ENCODE results near the gene RIC3.

Gene RIC3

DNA sequence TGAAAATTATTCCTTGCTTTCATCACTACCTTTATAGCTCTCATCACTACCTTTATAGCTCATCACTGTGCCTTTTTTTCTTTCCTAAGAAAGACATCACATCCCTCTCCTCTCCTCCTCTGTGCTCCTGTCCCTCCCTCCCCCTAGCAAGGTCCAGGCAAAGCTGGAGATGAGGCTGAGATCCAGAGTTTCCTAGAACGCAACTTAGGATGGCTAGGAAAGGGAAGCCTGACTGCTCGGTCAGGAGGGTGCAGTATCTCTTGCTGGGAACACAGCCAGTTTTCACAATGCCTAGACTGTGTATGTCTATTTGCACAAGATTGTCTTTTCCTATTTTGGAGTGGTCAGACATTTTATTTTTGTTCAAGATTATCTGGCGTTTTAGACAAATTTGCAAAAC lies 63.2 kb downstream of the RIC3 start:
- no peak for DNase-seq (ENCODE audit: low read depth in 2 of 2, low spot score in 1 of 2)

DNA sequence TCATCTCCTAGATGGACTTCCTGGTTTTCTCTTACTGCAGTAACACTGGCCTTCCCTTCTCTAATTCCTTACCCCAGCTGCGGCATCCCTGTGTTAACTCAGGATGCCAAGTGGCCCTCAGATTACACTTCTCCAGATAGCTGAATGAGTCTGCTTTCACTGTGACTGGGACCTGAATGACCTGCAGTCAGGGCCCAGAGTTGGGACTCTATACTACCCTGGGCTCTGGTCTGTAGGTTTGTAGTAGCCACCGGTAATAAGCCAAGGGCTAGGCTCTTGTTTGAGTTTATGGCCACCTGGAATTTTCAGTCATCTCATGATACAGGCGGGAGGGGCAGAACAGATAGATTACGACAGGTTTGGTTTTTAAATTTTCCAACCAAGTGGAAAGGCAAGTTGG lies 63.7 kb downstream of the RIC3 start:
- DNase-seq (ENCODE audit: low read depth in 2 of 2, low spot score in 1 of 2) = no peak

DNA sequence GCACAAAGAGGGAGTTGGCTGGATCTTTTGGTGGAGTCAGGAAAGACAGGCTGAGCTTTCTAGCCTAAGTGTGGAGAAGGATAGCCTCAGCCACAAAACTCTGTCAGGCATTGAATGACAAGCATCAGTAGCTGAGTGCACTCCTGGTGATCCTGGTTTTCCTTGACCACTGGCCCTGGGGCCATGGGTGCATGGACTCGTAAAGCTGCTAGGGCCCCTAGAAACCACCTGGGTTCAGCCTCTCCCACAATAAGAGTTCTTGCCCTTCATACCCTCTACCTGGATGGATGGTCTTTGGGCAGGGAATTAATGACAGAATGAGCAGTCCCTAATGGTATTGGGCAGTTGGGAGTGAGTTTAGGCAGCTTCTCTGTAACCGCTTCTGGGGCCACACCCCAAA lies 64.9 kb downstream of the RIC3 start:
- DNase-seq (ENCODE audit: low read depth in 2 of 2, low spot score in 1 of 2) = no peak

DNA sequence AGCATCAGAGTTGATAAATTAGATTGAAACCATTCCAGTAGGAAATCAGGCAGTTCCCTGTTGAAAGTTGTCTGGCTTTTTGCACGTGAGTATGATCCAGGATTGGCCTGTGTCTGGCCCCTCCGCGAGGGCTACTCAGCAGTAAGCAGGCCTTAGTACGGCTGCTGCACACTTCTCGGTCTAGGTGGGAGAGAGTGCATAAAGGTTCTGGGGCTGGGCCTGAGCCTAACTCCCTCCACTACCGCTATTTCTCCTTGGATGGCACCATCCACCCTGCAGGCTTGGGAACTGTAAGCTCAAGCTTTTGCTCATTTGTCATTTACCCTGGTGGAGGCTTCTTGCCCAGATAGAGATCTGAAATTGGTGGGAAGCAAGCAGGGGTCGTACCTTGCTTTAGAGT lies 65.9 kb downstream of the RIC3 start:
- DNase-seq (ENCODE audit: low read depth in 2 of 2, low spot score in 1 of 2) = no peak

DNA sequence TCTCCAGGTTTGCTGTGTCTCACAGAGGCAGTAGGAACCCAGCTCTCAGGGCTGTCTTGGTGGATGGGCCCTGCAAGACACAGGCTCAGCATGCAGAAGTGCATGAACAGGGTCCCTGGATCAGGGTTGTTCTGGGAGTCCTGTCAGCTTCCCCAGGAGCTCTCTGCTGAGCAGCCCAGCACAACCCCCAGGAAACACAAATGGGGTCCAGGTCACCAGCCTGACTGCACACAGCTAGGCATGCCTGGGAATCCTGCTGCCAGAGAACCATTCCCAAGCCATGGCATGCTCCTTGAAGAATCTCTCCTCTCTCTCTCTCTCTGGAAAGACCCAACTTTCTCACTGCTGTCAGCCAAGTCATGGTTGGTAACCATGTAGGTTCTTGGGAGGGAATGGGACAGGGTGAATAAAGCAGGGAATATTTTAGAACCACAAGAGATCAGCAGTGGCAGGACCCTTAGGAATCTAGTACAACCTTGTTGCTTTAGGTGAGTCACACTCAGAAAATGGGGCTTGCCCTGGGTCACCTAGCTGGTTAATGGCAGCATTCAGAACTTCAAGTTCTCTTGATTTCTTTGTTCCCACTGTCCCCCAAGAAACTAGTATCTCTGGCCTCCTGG lies 66.4 kb downstream of the RIC3 start:
- DNase-seq (ENCODE audit: low read depth in 2 of 2, low spot score in 1 of 2) = no peak

DNA sequence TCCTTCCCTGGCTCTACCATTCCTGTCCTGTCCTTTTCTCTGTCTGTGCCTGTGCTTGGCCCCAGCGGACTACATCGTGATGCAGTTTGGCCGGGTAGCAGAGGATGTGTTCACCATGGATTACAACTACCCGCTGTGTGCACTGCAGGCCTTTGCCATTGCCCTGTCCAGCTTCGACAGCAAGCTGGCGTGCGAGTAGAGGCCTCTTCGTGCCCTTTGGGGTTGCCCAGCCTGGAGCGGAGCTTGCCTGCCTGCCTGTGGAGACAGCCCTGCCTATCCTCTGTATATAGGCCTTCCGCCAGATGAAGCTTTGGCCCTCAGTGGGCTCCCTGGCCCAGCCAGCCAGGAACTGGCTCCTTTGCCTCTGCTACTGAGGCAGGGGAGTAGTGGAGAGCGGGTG lies 67.4 kb downstream of the RIC3 start:
- no peak for DNase-seq (ENCODE audit: low read depth in 2 of 2, low spot score in 1 of 2)

DNA sequence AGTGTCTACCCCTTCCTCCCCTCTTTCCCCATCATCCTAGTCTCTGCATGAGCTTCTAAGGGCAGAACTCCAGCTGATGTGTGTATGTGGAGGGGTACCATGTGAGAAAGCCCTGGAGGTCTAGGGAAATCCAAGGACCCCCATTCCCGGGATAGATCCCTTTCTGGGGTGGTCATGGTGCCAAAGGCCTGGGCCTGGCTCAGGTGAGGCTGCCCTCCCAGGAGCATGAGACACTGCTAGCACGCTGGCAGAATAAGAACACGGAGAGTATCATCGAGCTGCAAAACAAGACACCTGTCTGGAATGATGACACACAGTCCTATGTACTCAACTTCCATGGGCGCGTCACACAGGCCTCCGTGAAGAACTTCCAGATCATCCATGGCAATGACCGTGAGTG lies 68.2 kb downstream of the RIC3 start:
- DNase-seq (ENCODE audit: low read depth in 2 of 2, low spot score in 1 of 2) = no peak

DNA sequence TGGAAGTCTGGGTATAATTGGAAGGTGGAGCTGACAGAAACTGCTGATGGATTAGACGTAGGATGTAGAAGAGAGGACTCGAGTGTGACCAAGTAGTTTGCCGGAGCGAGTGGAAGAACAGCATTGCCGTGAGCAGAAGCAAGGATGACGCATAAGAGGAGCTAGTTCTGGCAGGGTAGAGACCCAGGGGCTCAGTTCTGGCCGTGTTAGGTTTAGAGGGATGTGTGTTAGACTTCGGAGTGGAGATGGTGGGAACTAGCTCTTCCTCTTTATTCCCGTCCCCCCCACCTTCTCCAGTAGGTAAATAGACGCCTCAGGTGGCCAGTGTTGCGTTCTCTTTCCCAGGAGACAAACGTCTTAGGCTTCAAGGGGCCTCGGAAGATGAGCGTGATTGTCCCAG lies 68.7 kb downstream of the RIC3 start:
- no peak for DNase-seq (ENCODE audit: low read depth in 2 of 2, low spot score in 1 of 2)

DNA sequence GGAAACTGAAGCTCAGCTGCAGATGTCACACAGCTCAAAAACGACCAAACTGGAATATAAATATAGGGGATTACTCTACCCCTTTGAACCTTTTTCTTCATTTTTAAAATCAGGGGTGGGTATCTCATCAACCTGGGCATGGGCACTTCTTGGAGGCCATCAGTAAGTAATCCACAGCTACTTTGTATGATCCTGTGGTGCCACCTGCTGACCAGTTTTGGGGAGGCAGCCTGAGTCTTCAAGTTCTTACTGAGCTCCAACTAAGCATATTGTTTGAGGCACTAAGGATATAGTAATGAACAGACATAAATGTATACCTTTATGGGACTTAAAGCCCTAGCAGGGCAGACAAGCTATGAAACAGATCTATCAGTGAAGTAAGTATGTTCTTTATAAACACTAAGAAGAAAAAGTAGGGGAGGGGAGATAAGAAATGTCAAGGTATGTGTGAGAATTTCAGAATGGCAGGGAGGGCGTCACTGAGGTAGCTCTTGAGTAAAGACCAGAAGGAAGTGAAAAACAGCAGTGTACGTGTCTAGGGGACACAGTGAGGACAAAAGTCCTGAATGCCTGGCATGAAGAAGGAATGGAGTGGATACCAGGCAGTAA lies 69.4 kb downstream of the RIC3 start:
- DNase-seq (ENCODE audit: low read depth in 2 of 2, low spot score in 1 of 2) = peak; percentile 19 to 47

DNA sequence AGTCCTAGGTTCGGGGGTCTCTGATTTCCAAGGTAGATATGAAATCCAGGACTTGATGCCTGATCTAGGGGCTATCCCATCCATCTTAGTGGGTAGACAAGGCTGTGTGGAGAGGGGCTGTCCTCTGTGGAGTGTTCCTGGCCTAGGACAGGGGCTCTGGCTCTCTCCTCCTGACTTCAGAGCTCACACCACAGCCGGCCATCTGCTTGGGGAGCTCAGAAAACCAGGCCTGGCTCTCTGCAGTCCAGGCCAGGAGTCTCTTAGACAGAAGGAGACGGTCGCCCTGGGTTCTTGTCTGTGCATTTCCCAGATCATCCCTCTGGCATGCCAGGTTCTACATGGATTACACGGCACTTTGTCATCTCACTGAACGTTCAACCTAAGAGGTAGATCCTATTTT lies 69.9 kb downstream of the RIC3 start:
- DNase-seq (ENCODE audit: low read depth in 2 of 2, low spot score in 1 of 2) = no peak

DNA sequence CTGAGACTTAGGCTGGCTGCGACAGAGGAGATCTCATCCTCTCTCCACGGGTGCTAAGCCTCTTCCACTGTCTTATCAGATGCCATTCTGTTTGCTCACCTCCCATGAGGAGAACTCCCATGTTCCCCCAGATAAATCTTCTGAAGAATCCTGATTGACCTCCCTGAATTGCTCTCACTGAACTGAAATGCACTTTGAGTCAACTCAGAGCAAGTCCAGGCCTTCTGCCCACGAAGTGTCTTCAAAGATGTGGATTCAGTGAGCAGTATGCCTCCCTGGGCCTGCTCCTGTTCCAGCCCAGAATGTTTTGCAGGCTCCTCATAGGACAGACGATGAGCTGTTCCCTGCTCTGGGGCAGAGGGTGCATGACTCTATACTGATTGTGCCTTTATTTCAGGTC lies 70.5 kb downstream of the RIC3 start:
- no peak for DNase-seq (ENCODE audit: low read depth in 2 of 2, low spot score in 1 of 2)

DNA sequence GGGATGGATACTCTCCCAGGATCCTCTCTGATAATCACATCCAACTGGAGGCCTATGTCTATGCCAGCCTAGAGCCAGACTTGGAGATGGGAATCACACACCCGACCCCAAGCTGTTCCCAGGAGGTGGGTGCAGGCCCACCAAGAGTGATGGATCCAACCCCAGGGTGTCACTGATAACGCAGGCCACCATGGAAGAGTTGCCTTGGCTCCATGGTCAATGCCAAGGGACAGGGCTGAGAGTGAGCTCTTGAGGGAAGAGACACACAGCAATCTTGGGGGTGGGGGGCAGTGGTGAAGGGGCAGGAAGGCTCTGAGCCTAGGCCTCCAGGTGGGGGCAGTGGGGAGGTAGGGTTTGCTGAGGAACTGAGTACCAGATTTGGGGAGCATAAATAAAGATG lies 70.9 kb downstream of the RIC3 start:
- DNase-seq (ENCODE audit: low read depth in 2 of 2, low spot score in 1 of 2) = no peak

DNA sequence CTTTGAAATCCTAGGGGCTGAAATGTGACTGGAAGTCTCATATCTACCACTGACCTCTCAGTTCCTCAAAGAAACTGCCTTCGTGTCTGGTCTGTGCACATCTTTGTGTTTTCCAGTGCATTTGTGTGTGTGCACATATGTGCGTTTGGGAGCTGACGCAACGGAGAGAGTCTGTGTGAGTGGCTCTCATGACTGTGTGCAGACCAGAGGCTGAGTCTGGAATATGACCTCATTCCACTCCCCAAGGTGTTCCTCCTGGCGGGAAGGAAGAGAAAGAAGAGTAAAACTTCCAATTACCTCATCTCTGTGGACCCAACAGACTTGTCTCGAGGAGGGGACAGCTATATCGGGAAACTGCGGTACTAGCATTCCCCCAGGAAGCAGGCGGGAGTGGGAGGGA lies 71.4 kb downstream of the RIC3 start:
- no peak for DNase-seq (ENCODE audit: low read depth in 2 of 2, low spot score in 1 of 2)

DNA sequence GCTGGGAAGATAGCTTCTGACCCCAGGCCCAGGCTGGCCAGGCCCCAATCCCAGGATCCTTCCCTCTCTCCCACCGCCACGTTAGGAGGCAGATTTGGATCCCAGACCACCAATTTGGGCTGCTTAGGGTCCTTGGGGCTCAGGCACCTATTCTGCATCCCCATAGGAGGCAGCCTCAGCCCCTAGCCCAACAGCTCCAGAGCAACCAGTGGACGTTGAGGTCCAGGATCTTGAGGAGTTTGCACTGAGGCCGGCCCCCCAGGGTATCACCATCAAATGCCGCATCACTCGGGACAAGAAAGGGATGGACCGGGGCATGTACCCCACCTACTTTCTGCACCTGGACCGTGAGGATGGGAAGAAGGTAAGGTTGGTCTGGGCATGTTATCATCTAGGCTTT lies 71.8 kb downstream of the RIC3 start:
- DNase-seq (ENCODE audit: low read depth in 2 of 2, low spot score in 1 of 2) = no peak

DNA sequence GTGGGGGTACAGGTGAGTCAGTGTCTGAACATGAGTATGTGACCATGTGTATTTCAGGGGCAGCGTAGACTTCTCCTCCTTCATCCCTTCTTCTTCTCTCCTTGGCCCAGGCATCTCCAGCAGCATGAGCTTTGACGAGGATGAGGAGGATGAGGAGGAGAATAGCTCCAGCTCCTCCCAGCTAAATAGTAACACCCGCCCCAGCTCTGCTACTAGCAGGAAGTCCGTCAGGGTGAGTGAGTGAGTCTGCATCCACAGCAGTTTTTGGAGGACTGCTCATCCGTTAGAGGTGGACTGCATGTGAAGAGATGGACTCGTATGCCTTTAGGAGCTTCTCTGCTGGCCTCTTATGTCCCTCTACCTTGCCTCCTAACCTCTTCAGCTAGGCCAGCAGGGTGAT lies 72.2 kb downstream of the RIC3 start:
- DNase-seq (ENCODE audit: low read depth in 2 of 2, low spot score in 1 of 2) = no peak

DNA sequence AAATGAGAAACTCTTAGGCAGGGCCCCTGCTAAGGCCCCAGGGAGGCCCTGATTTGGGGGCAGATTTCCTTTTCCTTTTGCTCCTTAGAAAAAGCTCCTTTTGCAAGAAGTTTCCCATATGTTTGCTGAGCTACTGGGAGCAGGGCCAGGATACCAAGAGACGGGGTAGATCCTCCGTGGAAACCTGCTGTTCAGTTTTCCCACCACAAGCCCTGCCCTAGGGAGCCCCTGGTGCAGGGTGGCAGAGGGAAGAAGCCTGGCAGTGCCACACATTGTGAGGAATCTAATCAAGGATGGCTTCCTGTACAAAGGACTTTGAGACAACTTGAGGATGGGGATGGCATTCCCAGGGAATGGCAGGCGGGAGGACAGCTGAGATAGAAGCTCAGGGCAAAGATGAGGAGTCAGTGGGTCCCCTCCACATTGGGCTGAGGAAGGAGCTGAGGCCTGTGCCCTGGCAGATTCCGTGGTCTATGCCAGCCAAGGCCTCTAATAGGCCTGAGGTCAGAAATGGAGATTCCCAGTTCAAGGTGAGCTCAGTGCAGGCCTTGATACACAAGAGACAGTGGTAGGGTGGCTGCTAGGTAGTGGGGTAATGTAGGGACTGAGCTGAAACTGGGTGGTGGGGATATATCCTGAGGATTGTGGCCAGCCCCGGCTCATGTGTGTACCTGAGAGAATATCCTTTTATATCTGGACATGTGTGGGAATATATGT lies 72.9 kb downstream of the RIC3 start:
- DNase-seq (ENCODE audit: low read depth in 2 of 2, low spot score in 1 of 2) = no peak

DNA sequence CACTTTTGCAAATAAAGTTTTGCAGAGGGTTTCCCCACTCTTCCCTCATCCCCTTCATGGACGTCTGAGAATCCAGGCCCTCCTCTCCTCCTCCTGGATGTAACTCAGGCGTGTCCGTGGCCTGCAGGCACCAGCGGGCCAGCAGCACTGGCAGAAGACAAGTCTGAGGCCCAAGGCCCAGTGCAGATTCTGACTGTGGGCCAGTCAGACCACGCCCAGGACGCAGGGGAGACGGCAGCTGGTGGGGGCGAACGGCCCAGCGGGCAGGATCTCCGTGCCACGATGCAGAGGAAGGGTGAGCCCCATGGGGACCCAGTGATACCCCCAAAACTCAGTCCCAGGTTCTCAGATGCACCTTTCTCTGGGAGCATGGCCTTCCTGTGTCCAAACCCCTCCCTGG lies 73.5 kb downstream of the RIC3 start:
- DNase-seq (ENCODE audit: low read depth in 2 of 2, low spot score in 1 of 2) = no peak

DNA sequence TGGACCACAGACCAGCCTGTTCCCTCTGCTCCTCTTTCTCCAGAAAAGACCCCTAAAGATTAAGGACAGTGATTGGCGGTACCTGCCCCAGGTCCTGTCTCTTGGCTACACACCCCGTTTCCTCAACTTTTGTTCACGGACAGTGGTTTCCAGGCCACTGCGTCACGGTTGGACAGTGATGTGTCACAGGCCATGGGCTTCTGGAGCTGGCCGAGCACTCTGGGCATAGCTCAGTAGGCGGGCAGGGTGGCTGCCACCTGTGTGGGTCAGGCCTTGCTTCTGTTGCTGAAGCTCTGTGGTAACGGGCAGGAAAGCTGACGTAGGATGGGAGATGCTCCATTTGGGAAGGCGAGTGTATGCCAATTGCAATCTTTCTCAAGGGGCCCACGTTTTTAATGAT lies 74.2 kb downstream of the RIC3 start:
- no peak for DNase-seq (ENCODE audit: low read depth in 2 of 2, low spot score in 1 of 2)

DNA sequence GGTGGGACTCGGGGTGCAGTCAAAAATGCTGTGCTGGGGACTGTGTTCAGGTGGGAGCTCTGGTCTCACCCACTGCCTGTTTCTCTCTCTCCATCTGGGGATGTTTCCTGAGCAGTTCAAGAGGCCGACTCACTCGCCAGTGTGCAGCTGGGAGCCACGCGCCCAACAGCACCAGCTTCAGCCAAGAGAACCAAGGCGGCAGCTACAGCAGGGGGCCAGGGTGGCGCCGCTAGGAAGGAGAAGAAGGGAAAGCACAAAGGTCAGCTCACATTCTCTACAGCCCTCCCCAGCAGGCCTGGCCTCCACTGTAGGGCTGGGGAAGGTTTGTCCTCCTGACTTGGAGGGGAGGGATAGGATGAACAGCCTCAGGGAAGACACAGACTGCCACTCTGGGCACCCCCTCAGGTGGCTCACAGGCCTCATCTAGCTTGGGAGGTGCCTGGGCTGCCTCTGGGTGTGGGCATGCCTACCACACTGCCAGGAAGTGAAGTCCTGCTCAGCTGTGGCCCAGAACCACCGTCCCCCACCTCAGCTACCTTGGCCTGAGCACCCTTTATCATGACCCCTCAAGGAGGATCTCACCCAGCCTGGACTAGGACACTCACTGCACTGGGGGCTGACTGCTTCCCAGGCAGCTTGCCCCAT lies 74.8 kb downstream of the RIC3 start:
- no peak for DNase-seq (ENCODE audit: low read depth in 2 of 2, low spot score in 1 of 2)

DNA sequence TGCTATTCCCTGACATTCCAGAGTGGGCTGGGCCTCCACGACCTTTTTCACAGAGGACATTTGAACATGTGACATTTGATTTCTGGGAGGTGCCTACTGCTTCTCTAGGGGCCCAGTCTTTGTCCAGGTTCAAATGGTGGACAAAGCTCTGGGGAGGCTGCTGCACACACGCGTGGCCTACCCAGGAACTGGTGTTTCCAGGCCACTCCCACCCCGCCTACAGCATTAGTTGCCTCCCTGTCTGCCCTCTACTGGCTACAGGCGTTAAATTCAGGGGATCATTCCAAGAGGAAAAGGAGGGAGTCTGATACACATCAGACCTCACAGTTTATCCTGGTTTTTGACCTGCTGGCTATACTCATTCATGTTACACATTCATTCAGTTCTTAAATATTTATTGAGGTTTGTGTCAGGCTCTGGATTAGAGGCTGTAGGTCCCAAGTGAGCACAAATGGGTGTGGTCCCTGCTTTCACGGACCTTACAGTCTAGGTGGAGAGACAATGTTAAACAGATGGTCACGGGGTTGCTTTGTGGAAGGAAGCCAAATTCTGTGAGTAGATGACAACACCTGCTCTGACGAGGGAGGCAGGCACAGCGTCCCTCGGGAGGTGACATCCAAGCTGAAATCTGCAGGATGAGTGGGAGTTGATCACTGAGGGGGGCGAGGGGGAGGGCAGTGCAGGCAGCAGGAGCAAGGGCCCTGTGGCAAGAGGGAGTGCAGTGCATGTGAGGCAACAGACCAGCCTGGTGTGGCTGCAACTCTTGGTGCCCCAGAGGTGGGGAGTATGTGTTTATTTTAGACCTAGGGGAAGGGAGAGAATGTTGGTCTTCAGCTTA lies 76.0 kb downstream of the RIC3 start:
- no peak for DNase-seq (ENCODE audit: low read depth in 2 of 2, low spot score in 1 of 2)

DNA sequence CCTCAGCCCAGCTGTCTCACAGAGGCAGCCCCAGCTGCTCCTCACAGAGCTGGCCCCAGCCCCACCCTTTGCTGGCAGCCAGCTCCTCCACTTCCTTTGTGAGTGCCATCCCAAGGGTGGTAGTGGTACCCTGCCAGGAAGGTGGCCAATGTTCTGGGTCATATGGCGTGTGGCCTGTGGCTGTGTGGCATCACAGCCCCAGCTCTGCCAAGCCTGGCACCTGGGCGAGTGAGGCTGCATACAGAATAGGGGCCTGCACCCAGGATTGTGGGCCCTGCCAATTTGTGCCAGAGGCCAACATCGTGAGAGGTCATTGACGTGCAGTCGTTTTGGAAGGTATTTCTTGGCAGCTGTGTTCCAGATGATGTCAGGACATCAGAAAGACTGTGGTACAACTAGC lies 77.1 kb downstream of the RIC3 start:
- DNase-seq (ENCODE audit: low read depth in 2 of 2, low spot score in 1 of 2) = no peak

DNA sequence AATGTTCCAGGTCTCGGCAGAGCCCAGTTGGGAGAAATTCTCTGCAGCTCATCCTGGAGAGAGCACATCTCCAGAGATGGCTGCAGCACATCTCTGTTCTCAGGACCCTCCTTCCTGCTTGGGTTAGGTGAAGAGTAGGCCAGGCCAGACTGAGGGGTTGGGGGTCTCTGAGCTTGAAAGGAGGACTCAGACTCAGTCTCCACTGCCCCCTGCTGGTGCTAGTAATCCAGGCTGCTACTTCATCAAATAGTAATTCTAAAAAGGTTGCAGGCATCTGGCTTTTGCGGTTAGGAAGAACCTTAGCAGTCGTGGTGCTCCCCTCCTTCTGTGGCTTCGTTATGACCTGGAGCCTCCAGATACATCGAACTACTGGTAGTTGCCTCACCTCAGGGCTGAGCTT lies 78.1 kb downstream of the RIC3 start:
- no peak for DNase-seq (ENCODE audit: low read depth in 2 of 2, low spot score in 1 of 2)
